Endodermal cell (in vitro differentiated cells): ENCODE results near the gene PRICKLE4. TPM values are rescaled to one million over a fixed set of nuclear protein-coding genes. Genes with fewer than 3 reads are reported as not detected.

Experiments used
- DNase-seq: peaks from one replicate; pipeline ENCODE4 v3.0.0-alpha.2; 2017
- H3K27ac ChIP-seq: 2 replicates; pipeline ENCODE4 v1.5.1; 2013; ENCODE audit warnings: mild to moderate bottlenecking, low read depth, low read length, moderate library complexity
- H3K27me3 ChIP-seq: 2 replicates; pipeline ENCODE4 v1.6.1; 2013; ENCODE audit warnings: mild to moderate bottlenecking, low read length, moderate library complexity; ENCODE audit not compliant: insufficient read depth, control insufficient read depth, poor library complexity, severe bottlenecking
- H3K36me3 ChIP-seq: 2 replicates; pipeline ENCODE4 v1.7.0; 2013; ENCODE audit warnings: mild to moderate bottlenecking, low read length, moderate library complexity; ENCODE audit not compliant: control insufficient read depth, insufficient read depth
- H3K4me1 ChIP-seq: one replicate; pipeline ENCODE4 v1.7.0; 2013; ENCODE audit warnings: low read length; ENCODE audit not compliant: control insufficient read depth, insufficient read depth
- H3K4me3 ChIP-seq: 2 replicates; pipeline ENCODE4 v1.5.1; 2013; ENCODE audit warnings: mild to moderate bottlenecking, low read length, moderate library complexity
- H3K9ac ChIP-seq: 2 replicates; pipeline ENCODE4 v1.6.1; 2013; ENCODE audit warnings: mild to moderate bottlenecking, low read length, moderate library complexity; ENCODE audit not compliant: poor library complexity, severe bottlenecking; ENCODE audit errors: extremely low read depth
- H3K9me3 ChIP-seq: 2 replicates; pipeline ENCODE4 v1.6.1; 2013; ENCODE audit warnings: mild to moderate bottlenecking, low read length, moderate library complexity; ENCODE audit not compliant: control insufficient read depth
- H3K27ac Mint-ChIP-seq: 2 replicates; pipeline ENCODE4 v1.8.0; 2020; ENCODE audit warnings: mixed read lengths
- H3K27me3 Mint-ChIP-seq: 2 replicates; pipeline ENCODE4 v1.8.0; 2021; ENCODE audit warnings: mild to moderate bottlenecking, mixed read lengths; ENCODE audit not compliant: insufficient read depth
- H3K36me3 Mint-ChIP-seq: 2 replicates; pipeline ENCODE4 v1.8.0; 2020; ENCODE audit warnings: low read depth, mixed read lengths
- H3K4me1 Mint-ChIP-seq: 2 replicates; pipeline ENCODE4 v1.8.0; 2020; ENCODE audit warnings: mixed read lengths
- H3K4me3 Mint-ChIP-seq: 2 replicates; pipeline ENCODE4 v1.8.0; 2020; ENCODE audit warnings: mild to moderate bottlenecking, moderate library complexity, mixed read lengths
- H3K9me3 Mint-ChIP-seq: 2 replicates; pipeline ENCODE4 v1.8.0; 2020; ENCODE audit warnings: mild to moderate bottlenecking, mixed read lengths
- WGBS, 2 experiments: methylation state at CpG; one replicate each; pipeline versions ENCODE4 v1.1.5 to v1.1.7; 2013; ENCODE audit warnings: missing lambda C conversion rate in 2 of 2, mixed read lengths in 1 of 2; ENCODE audit not compliant: insufficient coverage in 1 of 2, insufficient read length in 1 of 2; 5-methylcytosine and 5-hydroxymethylcytosine counted together
- total RNA-seq, 2 donors: library from RNA; stranded (reverse); fragmentation: NEBNext Ultra II Directional in 1 of 2; extraction: Animal tissue kit (Norgen Biotek cat#: 25700) in 1 of 2; gene quantifications; 2 replicates in 1 of 2; 3 replicates in 1 of 2; pipeline ENCODE4 v1.2.1, GENCODE V29; 2021
- TF ChIP-seq, protein P1 (sequence below): fragments of 200-600 bp; sonication (generic); conservative IDR thresholded peaks from 2 replicates; pipeline ENCODE4 v1.5.0; 2021; ENCODE audit warnings: antibody characterized with exemption, mild to moderate bottlenecking

PRICKLE4 gene
- total RNA-seq, 2 donors from 2014 or later: 2.6 to 3.6 TPM

DNA sequence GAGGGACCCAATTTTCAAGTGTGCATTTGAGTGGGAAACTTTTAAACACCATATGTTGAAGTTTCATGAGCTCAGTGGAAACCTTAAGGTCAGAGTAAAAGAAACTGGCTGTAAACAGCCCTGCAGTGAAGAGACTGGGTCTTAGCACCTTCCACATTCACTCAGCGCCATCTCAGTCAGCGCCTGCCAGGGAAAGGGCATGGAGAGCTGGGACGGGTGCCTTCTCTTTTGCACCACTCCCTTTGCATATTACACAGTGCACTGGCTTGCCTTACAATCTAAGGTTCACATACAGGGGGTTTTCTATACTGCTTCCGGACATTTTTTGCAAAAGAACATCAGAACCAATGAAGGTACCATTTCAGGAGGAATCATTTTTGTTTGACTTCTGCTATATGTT is 11.4 kb downstream of the PRICKLE4 start:
- Mint-ChIP-seq H3K9me3 (no peaks in the 10 kb centered on the region), H3K4me3 (no peak overlapping the region), H3K27me3 (no peaks in the 10 kb centered on the region), H3K27ac (no peak overlapping the region), H3K36me3 (peaks cover 31% of the 10 kb centered on the region), H3K4me1 (no peaks in the 10 kb centered on the region)
- Histone ChIP-seq H3K4me3 (no peak overlapping the region), H3K9me3 (no peaks in the 10 kb centered on the region), H3K36me3 (peaks cover 59% of the 10 kb centered on the region), H3K27ac (no peak overlapping the region), H3K27me3 (no peaks in the 10 kb centered on the region), H3K9ac (no peak overlapping the region), H3K4me1 (no peaks in the 10 kb centered on the region)
- WGBS, 2 experiments: 95 to 100% methylated on average over 3 to 4 of the region's 4 CpGs
- DNase-seq: peak; percentile 29
- TF ChIP-seq, protein P1, sequence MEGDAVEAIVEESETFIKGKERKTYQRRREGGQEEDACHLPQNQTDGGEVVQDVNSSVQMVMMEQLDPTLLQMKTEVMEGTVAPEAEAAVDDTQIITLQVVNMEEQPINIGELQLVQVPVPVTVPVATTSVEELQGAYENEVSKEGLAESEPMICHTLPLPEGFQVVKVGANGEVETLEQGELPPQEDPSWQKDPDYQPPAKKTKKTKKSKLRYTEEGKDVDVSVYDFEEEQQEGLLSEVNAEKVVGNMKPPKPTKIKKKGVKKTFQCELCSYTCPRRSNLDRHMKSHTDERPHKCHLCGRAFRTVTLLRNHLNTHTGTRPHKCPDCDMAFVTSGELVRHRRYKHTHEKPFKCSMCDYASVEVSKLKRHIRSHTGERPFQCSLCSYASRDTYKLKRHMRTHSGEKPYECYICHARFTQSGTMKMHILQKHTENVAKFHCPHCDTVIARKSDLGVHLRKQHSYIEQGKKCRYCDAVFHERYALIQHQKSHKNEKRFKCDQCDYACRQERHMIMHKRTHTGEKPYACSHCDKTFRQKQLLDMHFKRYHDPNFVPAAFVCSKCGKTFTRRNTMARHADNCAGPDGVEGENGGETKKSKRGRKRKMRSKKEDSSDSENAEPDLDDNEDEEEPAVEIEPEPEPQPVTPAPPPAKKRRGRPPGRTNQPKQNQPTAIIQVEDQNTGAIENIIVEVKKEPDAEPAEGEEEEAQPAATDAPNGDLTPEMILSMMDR: no peak

DNA sequence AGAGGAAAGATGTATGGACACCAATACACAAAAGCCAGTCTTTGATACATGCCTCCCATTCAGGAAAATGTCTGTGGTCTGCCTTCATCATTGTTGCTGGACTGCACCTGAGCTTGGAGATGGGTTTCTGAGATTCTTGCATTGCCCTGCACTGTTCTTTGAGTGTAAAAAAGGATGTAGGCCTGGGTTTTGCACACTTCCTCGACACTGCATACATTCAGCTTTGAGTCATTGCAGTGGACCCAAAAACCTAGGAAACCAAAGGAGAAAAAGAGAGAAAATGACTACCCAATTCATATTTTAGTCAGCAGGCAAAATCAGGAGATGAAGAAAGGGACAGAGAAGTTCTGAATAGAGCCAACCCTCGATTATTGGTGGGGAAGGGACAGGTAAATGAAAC is 15.9 kb downstream of the PRICKLE4 start:
- Mint-ChIP-seq H3K4me1 (no peaks in the 10 kb centered on the region), H3K36me3 (peaks cover 21% of the 10 kb centered on the region), H3K27ac (no peak overlapping the region), H3K4me3 (no peak overlapping the region), H3K27me3 (no peaks in the 10 kb centered on the region), H3K9me3 (no peaks in the 10 kb centered on the region)
- Histone ChIP-seq H3K9me3 (no peaks in the 10 kb centered on the region), H3K27me3 (no peaks in the 10 kb centered on the region), H3K27ac (no peak overlapping the region), H3K9ac (no peak overlapping the region), H3K4me3 (no peak overlapping the region), H3K4me1 (no peaks in the 10 kb centered on the region), H3K36me3 (peaks cover 43% of the 10 kb centered on the region)
- DNase-seq: peak; percentile 1
- WGBS, 2 experiments: 92 to 93% methylated on average over 1 to 2 of the region's 2 CpGs
- TF ChIP-seq, protein P1: no peak

DNA sequence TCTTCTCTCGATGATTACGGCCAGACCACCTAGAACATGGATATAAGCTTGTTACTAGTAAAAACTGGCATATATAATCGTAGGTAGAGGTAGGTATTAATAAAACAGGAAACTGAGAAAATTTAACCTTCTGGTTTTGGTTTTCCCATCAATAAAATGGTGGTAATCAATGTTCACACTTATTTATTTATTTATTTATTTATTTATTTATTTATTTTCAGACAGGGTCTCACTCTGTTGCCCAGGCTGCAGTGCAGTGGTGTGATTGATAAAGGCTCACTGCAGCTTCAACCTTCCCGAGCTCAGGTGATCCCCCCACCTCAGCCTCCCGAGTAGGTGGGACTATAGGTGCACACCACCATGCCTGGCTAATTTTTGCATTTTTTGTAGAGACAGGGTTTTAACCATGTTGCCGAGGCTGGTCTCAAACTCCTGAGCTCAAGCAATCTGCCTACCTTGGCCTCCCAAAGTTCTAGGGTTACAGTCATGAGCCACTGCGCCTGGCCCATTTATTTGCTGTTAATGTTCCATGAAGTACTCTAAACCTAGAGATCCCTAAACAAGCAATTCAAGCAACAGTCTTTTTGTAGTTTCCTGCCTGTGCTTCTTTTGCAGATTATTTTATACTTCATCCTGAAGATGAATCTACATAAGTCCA is 18.4 kb downstream of the PRICKLE4 start:
- no peaks in the 10 kb centered on the region for H3K4me1 Mint-ChIP-seq
- Histone ChIP-seq H3K9me3 (no peaks in the 10 kb centered on the region), H3K36me3 (peaks cover 31% of the 10 kb centered on the region), H3K27ac (no peak overlapping the region), H3K4me1 (no peaks in the 10 kb centered on the region), H3K27me3 (no peaks in the 10 kb centered on the region), H3K4me3 (no peak overlapping the region), H3K9ac (no peak overlapping the region)
- no peaks in the 10 kb centered on the region for H3K9me3 Mint-ChIP-seq
- no peak overlapping the region for H3K27ac Mint-ChIP-seq
- 94 to 95% methylated on average over 5 to 7 of the region's 7 CpGs for WGBS, 2 experiments
- no peaks in the 10 kb centered on the region for H3K27me3 Mint-ChIP-seq
- peaks cover 9% of the 10 kb centered on the region for H3K36me3 Mint-ChIP-seq
- peak; percentile 13 for DNase-seq
- H3K4me3 Mint-ChIP-seq: no peak overlapping the region
- TF ChIP-seq, protein P1: no peak
